GM19351 (cell line): ENCODE measurements around the gene SASH1.
A peak's percentile ranks its signal among the peaks of the same experiment; 100 is the strongest.

Experiments
- ATAC-seq: cut with Tn5 transposase; IDR thresholded peaks from one replicate; pipeline ENCODE4 v1.9.1; 2021; ENCODE audit warnings: mild to moderate bottlenecking, moderate library complexity; ENCODE audit not compliant: unreplicated experiment

Gene SASH1

GRCh38 chr6:148455225-148455624 is 112.6 kb downstream of the SASH1 start:
- no peak for ATAC-seq

GRCh38 chr6:148455674-148456558 is 113.3 kb downstream of the SASH1 start:
- no peak for ATAC-seq

GRCh38 chr6:148457137-148457842 is 114.7 kb downstream of the SASH1 start:
- no peak for ATAC-seq

GRCh38 chr6:148457843-148458159 is 115.2 kb downstream of the SASH1 start:
- ATAC-seq: no peak

GRCh38 chr6:148459238-148459637 is 116.6 kb downstream of the SASH1 start:
- ATAC-seq: no peak

- no peak for ATAC-seq
These were observed 118.4 kb downstream of the SASH1 start for GRCh38 chr6:148460876-148461646.

- ATAC-seq: no peak
These were observed 119.4 kb downstream of the SASH1 start for GRCh38 chr6:148461986-148462577.

- no peak for ATAC-seq
These were observed 121.0 kb downstream of the SASH1 start for GRCh38 chr6:148463671-148464070.

- ATAC-seq: peak; percentile 88
These were observed 121.8 kb downstream of the SASH1 start for GRCh38 chr6:148464319-148465010.

- ATAC-seq: no peak
These were observed 122.3 kb downstream of the SASH1 start for GRCh38 chr6:148465011-148465335.

GRCh38 chr6:148465670-148466069 is 123.0 kb downstream of the SASH1 start:
- ATAC-seq: no peak

GRCh38 chr6:148466158-148466557 is 123.5 kb downstream of the SASH1 start:
- no peak for ATAC-seq

GRCh38 chr6:148467926-148468325 is 125.3 kb downstream of the SASH1 start:
- ATAC-seq: no peak

GRCh38 chr6:148470156-148470555 is 127.5 kb downstream of the SASH1 start:
- no peak for ATAC-seq

GRCh38 chr6:148470606-148471465 is 128.2 kb downstream of the SASH1 start:
- no peak for ATAC-seq

- no peak for ATAC-seq
These were observed 129.1 kb downstream of the SASH1 start for GRCh38 chr6:148471624-148472159.

GRCh38 chr6:148472171-148473105 is 129.8 kb downstream of the SASH1 start:
- no peak for ATAC-seq

- no peak for ATAC-seq
These were observed 136.9 kb downstream of the SASH1 start for GRCh38 chr6:148479497-148479896.
